ENCODE results near the gene SUGCT. TPM values are rescaled to one million over a fixed set of nuclear protein-coding genes. Genes with fewer than 3 reads are reported as not detected.

The SUGCT gene
- total and polyA plus RNA-seq, 2 of the 13 experiments (the other 11 are each of a cell fraction or from before 2014, with no cell fraction given): 10.1 to 22.2 TPM

GRCh38 chr7:40200791-40201190, 66.0 kb downstream of the SUGCT start:
- no peaks in the 10 kb centered on the region for H3K4me1 ChIP-seq (ENCODE audit: insufficient read depth, low read length)
- in situ Hi-C loops (cut with HindIII; ENCODE audit: extremely low pct_ligation_motif_present, low pct_unique_long_range_greater_than_20kb) (no loop called here), intact Hi-C loops (cut with micrococcal nuclease; ENCODE audit: unreplicated experiment) (no loop called here)
- no peaks in the 10 kb centered on the region for H4K20me1 ChIP-seq (ENCODE audit: insufficient read depth, low read length)
- BruUV-seq (replicated peaks): no TSS peak
- no peak for ATAC-seq
- DNase-seq (ENCODE audit: low spot score): no peak
- TF ChIP-seq ETS1 (CRISPR knock-in tag; IDR thresholded peaks at IDR 0.05) (no peak), MED1 (CRISPR knock-in tag; IDR thresholded peaks at IDR 0.05) (no peak), PRMT3 (CRISPR knock-in tag; IDR thresholded peaks at IDR 0.05; ENCODE audit: borderline replicate concordance, low read depth) (no peak), MEF2D (CRISPR knock-in tag; IDR thresholded peaks at IDR 0.05) (no peak), FOXO4 (CRISPR knock-in tag; conservative IDR thresholded peaks at IDR 0.05) (no peak), HIVEP1 (CRISPR knock-in tag; IDR thresholded peaks at IDR 0.05) (no peak), KAT7 (CRISPR knock-in tag; IDR thresholded peaks at IDR 0.05; ENCODE audit: borderline replicate concordance) (no peak)
- CTCF ChIA-PET (ENCODE audit: low intra/inter-chr PET ratio, low total read pairs): no interaction called here
- WGBS (ENCODE audit: low lambda C conversion rate): 98% methylated on average over 3 of the region's 3 CpGs
- no peak overlapping the region for H3K4me3 ChIP-seq (replicated peaks in 1 of 3; ENCODE audit: insufficient read depth in 1 of 3, low read depth in 2 of 3, low read length in 3 of 3)
- no peak overlapping the region for H3K9ac ChIP-seq (ENCODE audit: insufficient read depth, low read depth, low read length)
- H3K27me3 ChIP-seq (ENCODE audit: control insufficient read depth in 1 of 2, insufficient read depth in 2 of 2, low read length in 2 of 2): no peaks in the 10 kb centered on the region
- FAIRE-seq: no peak
- no peak overlapping the region for H2AFZ ChIP-seq (ENCODE audit: low read length)
- no peak overlapping the region for H3K27ac ChIP-seq (ENCODE audit: extremely low read length, insufficient read depth, low read length)
- no peaks in the 10 kb centered on the region for H3K36me3 ChIP-seq (replicated peaks in 1 of 2; ENCODE audit: control insufficient read depth in 1 of 2, insufficient read depth in 2 of 2, low read length in 2 of 2)
- H3K4me2 ChIP-seq (ENCODE audit: low read depth, low read length): no peak overlapping the region
- H3K9me3 ChIP-seq (ENCODE audit: low read length): no peaks in the 10 kb centered on the region
- POLR2A ChIA-PET: no interaction called here
- H3K79me2 ChIP-seq (ENCODE audit: insufficient read depth, low read length): no peaks in the 10 kb centered on the region

- no TSS peak for BruUV-seq (replicated peaks)
- DNase-seq (ENCODE audit: low spot score) (no peak), ATAC-seq (no peak), FAIRE-seq (no peak)
- CTCF ChIA-PET (ENCODE audit: low intra/inter-chr PET ratio, low total read pairs): no interaction called here
- H4K20me1 ChIP-seq (ENCODE audit: insufficient read depth, low read length): no peaks in the 10 kb centered on the region
- H3K27ac ChIP-seq (ENCODE audit: extremely low read length, insufficient read depth, low read length): no peak overlapping the region
- no peaks in the 10 kb centered on the region for H3K79me2 ChIP-seq (ENCODE audit: insufficient read depth, low read length)
- H3K9ac ChIP-seq (ENCODE audit: insufficient read depth, low read depth, low read length): no peak overlapping the region
- WGBS (ENCODE audit: low lambda C conversion rate): 98% methylated on average over 3 of the region's 3 CpGs
- no peaks in the 10 kb centered on the region for H3K9me3 ChIP-seq (ENCODE audit: low read length)
- H3K27me3 ChIP-seq (ENCODE audit: control insufficient read depth in 1 of 2, insufficient read depth in 2 of 2, low read length in 2 of 2): no peaks in the 10 kb centered on the region
- H3K4me2 ChIP-seq (ENCODE audit: low read depth, low read length): no peak overlapping the region
- in situ Hi-C loops (cut with HindIII; ENCODE audit: extremely low pct_ligation_motif_present, low pct_unique_long_range_greater_than_20kb): no loop called here
- H2AFZ ChIP-seq (ENCODE audit: low read length): no peak overlapping the region
- no peaks in the 10 kb centered on the region for H3K4me1 ChIP-seq (ENCODE audit: insufficient read depth, low read length)
- intact Hi-C loops (cut with micrococcal nuclease; ENCODE audit: unreplicated experiment): no loop called here
- H3K4me3 ChIP-seq (replicated peaks in 1 of 3; ENCODE audit: insufficient read depth in 1 of 3, low read depth in 2 of 3, low read length in 3 of 3): no peak overlapping the region
- no peaks in the 10 kb centered on the region for H3K36me3 ChIP-seq (replicated peaks in 1 of 2; ENCODE audit: control insufficient read depth in 1 of 2, insufficient read depth in 2 of 2, low read length in 2 of 2)
- POLR2A ChIA-PET: no interaction called here
- no peak for TF ChIP-seq ZNF691 (CRISPR knock-in tag; IDR thresholded peaks at IDR 0.05; ENCODE audit: borderline replicate concordance, low read depth)
- TF ChIP-seq TCF7L2 (IDR thresholded peaks at IDR 0.05; ENCODE audit: low read depth, low read length): no peak
- no peak for TF ChIP-seq ZNF335 (CRISPR knock-in tag; IDR thresholded peaks at IDR 0.05)
- no peak for TF ChIP-seq FOXP4 (CRISPR knock-in tag; IDR thresholded peaks at IDR 0.05)
- no peak for TF ChIP-seq RBM39 (IDR thresholded peaks at IDR 0.05; ENCODE audit: low read depth, low read length, poor library complexity, severe bottlenecking)
- TF ChIP-seq KAT7 (CRISPR knock-in tag; IDR thresholded peaks at IDR 0.05; ENCODE audit: borderline replicate concordance): no peak
- TF ChIP-seq ZNF781 (CRISPR knock-in tag; IDR thresholded peaks at IDR 0.05; ENCODE audit: borderline replicate concordance, not compliant biosample characterization): no peak
Measured at GRCh38 chr7:40202851-40203250, 68.0 kb downstream of the SUGCT start.
